Gastroesophageal sphincter (tissue), 4 donors: Measurements from ENCODE around the gene C1QTNF8. TPM values are rescaled to one million over a fixed set of nuclear protein-coding genes. Genes with fewer than 3 reads are reported as not detected.

Experiments
- ATAC-seq: fragments of 150-250 bp; one replicate; pipeline ENCODE4 v1.9.1; 2016; ENCODE audit warnings: mild to moderate bottlenecking, moderate library complexity
- H3K27ac ChIP-seq, 4 donors: fragments of 200-600 bp; sonication (generic) in 3 of 4; 1 replicate in 3 of 4; 2 replicates in 1 of 4; pipeline ENCODE4 v1.5.1; 2016 to 2019
- H3K27me3 ChIP-seq: fragments of 200-600 bp; sonication (generic); one replicate; pipeline ENCODE4 v1.5.1; 2019
- H3K36me3 ChIP-seq, 2 donors: fragments of 200-600 bp; sonication (generic); one replicate each; pipeline ENCODE4 v1.5.1; 2019; ENCODE audit warnings: control low read depth in 1 of 2
- H3K4me1 ChIP-seq, 3 donors: fragments of 200-600 bp; sonication (generic); 1 replicate in 2 of 3; 2 replicates in 1 of 3; pipeline ENCODE4 v1.5.1; 2016 to 2019; ENCODE audit warnings: control low read depth in 2 of 3
- H3K4me3 ChIP-seq, 2 donors: fragments of 200-600 bp; sonication (generic); one replicate each; pipeline ENCODE4 v1.5.1; 2019; ENCODE audit warnings: mild to moderate bottlenecking in 1 of 2, moderate library complexity in 1 of 2
- H3K9me3 ChIP-seq, 3 donors: fragments of 200-600 bp; sonication (generic); one replicate each; pipeline ENCODE4 v1.5.1; 2017 to 2019; ENCODE audit warnings: control low read depth in 2 of 3
- CTCF ChIP-seq, 4 experiments: fragments of 200-600 bp in 2 of 4; fragments of 450-650 bp in 2 of 4; sonication (generic) in 1 of 4; IDR thresholded peaks; one replicate each; pipeline ENCODE4 v1.5.1; 2017 to 2019; ENCODE audit warnings: antibody characterized with exemption in 4 of 4, mild to moderate bottlenecking in 2 of 4, moderate library complexity in 2 of 4
- EP300 ChIP-seq: sonication (generic); formaldehyde crosslinking; IDR thresholded peaks from one replicate; pipeline ENCODE4 v1.6.1; 2017; ENCODE audit warnings: antibody characterized with exemption, mild to moderate bottlenecking
- POLR2A ChIP-seq, 2 donors: fragments of 450-650 bp; IDR thresholded peaks; one replicate each; pipeline ENCODE4 v1.6.1; 2017; ENCODE audit warnings: antibody characterized with exemption in 2 of 2, mild to moderate bottlenecking in 2 of 2, moderate library complexity in 1 of 2
- POLR2AphosphoS5 ChIP-seq: sonication (generic); formaldehyde crosslinking; IDR thresholded peaks from one replicate; pipeline ENCODE4 v1.6.1; 2017; ENCODE audit warnings: antibody characterized with exemption
- WGBS, 2 donors: methylation state at CpG; one replicate each; pipeline ENCODE4 v1.1.5; 2018; ENCODE audit warnings: low coverage in 1 of 2; 5-methylcytosine and 5-hydroxymethylcytosine counted together
- total RNA-seq, 4 donors: library from RNA; depleted of rRNA; stranded (reverse); fragments of >200 nt; gene quantifications; one replicate each; pipeline ENCODE4 v1.1.0, GENCODE V29; 2016

Gene C1QTNF8
- total RNA-seq, 4 donors from 2014 or later, result not detected

- H3K9me3 ChIP-seq, result no peaks in the 10 kb centered on the region
- WGBS, 2 donors, result 52 to 60% methylated on average over 8 to 10 of the region's 15 CpGs
- H3K27me3 ChIP-seq, result peaks cover 100% of the 10 kb centered on the region
- no peaks in the 10 kb centered on the region for H3K36me3 ChIP-seq
- H3K4me1 ChIP-seq, result no peaks in the 10 kb centered on the region
- H3K27ac ChIP-seq, result no peak overlapping the region
- no peak overlapping the region for H3K4me3 ChIP-seq
- TF ChIP-seq CTCF (IDR thresholded peaks at IDR 0.05), result no peak
- TF ChIP-seq EP300, result no peak
- TF ChIP-seq POLR2A (IDR thresholded peaks at IDR 0.05), result no peak
- no peak for TF ChIP-seq POLR2AphosphoS5
- ATAC-seq, result no peak
Observed at GRCh38 chr16:1067629-1068028, 28.4 kb downstream of the C1QTNF8 start.

GRCh38 chr16:1066584-1067172 is 29.4 kb downstream of the C1QTNF8 start:
- WGBS, 2 donors, result 47 to 62% methylated on average over 8 to 12 of the region's 24 CpGs
- no peak for ATAC-seq

GRCh38 chr16:1065469-1066128 is 30.4 kb downstream of the C1QTNF8 start:
- TF ChIP-seq EP300, result no peak
- TF ChIP-seq POLR2AphosphoS5, result no peak
- no peak for TF ChIP-seq CTCF (IDR thresholded peaks at IDR 0.05)
- no peak for TF ChIP-seq POLR2A (IDR thresholded peaks at IDR 0.05)
- 80% methylated on average over 1 of the region's 55 CpGs; no CpG with 5 or more reads in 1 of the 2 donors for WGBS, 2 donors
- Histone ChIP-seq H3K27ac (no peak overlapping the region), H3K4me1 (no peaks in the 10 kb centered on the region), H3K27me3 (peaks cover 98% of the 10 kb centered on the region), H3K9me3 (no peaks in the 10 kb centered on the region), H3K36me3 (no peaks in the 10 kb centered on the region), H3K4me3 (no peak overlapping the region)
- no peak for ATAC-seq

More at GRCh38 chr16:1066584-1067172, 29.4 kb downstream of the C1QTNF8 start:
- no peaks in the 10 kb centered on the region for H3K4me1 ChIP-seq
- TF ChIP-seq POLR2A (IDR thresholded peaks at IDR 0.05) (no peak), CTCF (IDR thresholded peaks at IDR 0.05) (no peak), EP300 (no peak), POLR2AphosphoS5 (no peak)
- H3K27ac ChIP-seq, result no peak overlapping the region
- H3K36me3 ChIP-seq, result no peaks in the 10 kb centered on the region
- H3K9me3 ChIP-seq, result no peaks in the 10 kb centered on the region
- H3K4me3 ChIP-seq, result no peak overlapping the region
- peaks cover 100% of the 10 kb centered on the region for H3K27me3 ChIP-seq

- Histone ChIP-seq H3K9me3 (peaks cover 0 to 12% (median 0%) of the 10 kb centered on the region in 3 donors), H3K27ac (no peak overlapping the region), H3K4me1 (no peaks in the 10 kb centered on the region), H3K27me3 (peaks cover 90% of the 10 kb centered on the region), H3K4me3 (no peak overlapping the region), H3K36me3 (no peaks in the 10 kb centered on the region)
- no peak for TF ChIP-seq POLR2A (IDR thresholded peaks at IDR 0.05)
- no peak for TF ChIP-seq POLR2AphosphoS5
- TF ChIP-seq EP300, result no peak
- TF ChIP-seq CTCF (IDR thresholded peaks at IDR 0.05), result no peak
- no peak for ATAC-seq
- WGBS, 2 donors, result 70 to 73% methylated on average over 8 to 9 of the region's 21 CpGs
Observed at GRCh38 chr16:1063728-1064127, 32.3 kb downstream of the C1QTNF8 start.

- Histone ChIP-seq H3K27ac (no peak overlapping the region), H3K9me3 (peaks cover 0 to 15% (median 0%) of the 10 kb centered on the region in 3 donors), H3K4me1 (no peaks in the 10 kb centered on the region), H3K4me3 (no peak overlapping the region), H3K36me3 (no peaks in the 10 kb centered on the region), H3K27me3 (peaks cover 90% of the 10 kb centered on the region)
- TF ChIP-seq CTCF (IDR thresholded peaks at IDR 0.05) (no peak), POLR2A (IDR thresholded peaks at IDR 0.05) (no peak)
- ATAC-seq, result no peak
- WGBS, 2 donors, result no CpG with 5 or more reads among the region's 20 CpGs
Observed at GRCh38 chr16:1062895-1063294, 33.1 kb downstream of the C1QTNF8 start.
